MG63 (cell line): ENCODE results near the gene THOC5. TPM values are rescaled to one million over a fixed set of nuclear protein-coding genes. Genes with fewer than 3 reads are reported as not detected.
A peak's percentile ranks its signal among the peaks of the same experiment; 100 is the strongest.

Experiments used
- DNase-seq: peaks from one replicate; pipeline ENCODE4 v3.0.0-alpha.2; 2020
- H3K27me3 ChIP-seq: fragments of 250-450 bp; sonication (Bioruptor Pico); 2 replicates; pipeline ENCODE4 v1.5.1; 2020; ENCODE audit warnings: mild to moderate bottlenecking, moderate library complexity
- H3K36me3 ChIP-seq: fragments of 250-450 bp; sonication (Bioruptor Pico); 2 replicates; pipeline ENCODE4 v1.5.1; 2020; ENCODE audit warnings: mild to moderate bottlenecking, moderate library complexity
- H3K4me3 ChIP-seq: fragments of 250-450 bp; sonication (Bioruptor Pico); 2 replicates; pipeline ENCODE4 v1.5.1; 2020; ENCODE audit warnings: mild to moderate bottlenecking, moderate library complexity
- H3K9me3 ChIP-seq: fragments of 250-450 bp; sonication (Bioruptor Pico); 2 replicates; pipeline ENCODE4 v1.5.1; 2020; ENCODE audit warnings: mild to moderate bottlenecking, moderate library complexity
- total RNA-seq: library from RNA; depleted of rRNA; stranded (reverse); fragments of >200 nt; shearing (Covaris generic); gene quantifications from 2 replicates; pipeline ENCODE4 v1.2.3, GENCODE V29; 2014; ENCODE audit warnings: low replicate concordance

The THOC5 gene
- total RNA-seq, 1 experiment from 2014 or later, result 73.2 TPM

- H3K4me3 ChIP-seq, result no peak overlapping the region
- DNase-seq, result no peak
- no peaks in the 10 kb centered on the region for H3K9me3 ChIP-seq
- peaks cover 8% of the 10 kb centered on the region for H3K27me3 ChIP-seq
- H3K36me3 ChIP-seq, result no peaks in the 10 kb centered on the region
Observed at GRCh38 chr22:29485448-29485847, 68.1 kb downstream of the THOC5 start.

DNA sequence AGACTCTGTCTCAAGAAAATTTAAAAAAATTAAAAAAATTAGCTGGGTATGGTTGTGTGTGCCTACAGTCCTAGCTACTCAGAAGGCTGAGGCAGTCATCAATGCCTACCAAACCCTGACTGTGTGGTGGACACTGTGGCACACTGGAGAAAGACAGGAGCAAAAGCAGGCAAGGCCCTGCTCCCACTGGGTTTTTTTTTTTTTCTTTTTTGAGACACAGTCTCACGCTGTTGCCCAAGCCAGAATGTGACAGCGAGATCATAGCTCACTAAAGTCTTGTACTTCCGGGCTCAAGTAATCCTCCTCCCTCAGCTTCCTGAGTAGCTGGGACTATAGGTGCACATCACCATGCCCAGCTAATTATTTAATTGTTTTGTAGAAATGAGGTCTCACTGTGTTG lies 68.9 kb downstream of the THOC5 start:
- Histone ChIP-seq H3K36me3 (no peaks in the 10 kb centered on the region), H3K9me3 (no peaks in the 10 kb centered on the region), H3K4me3 (no peak overlapping the region), H3K27me3 (peaks cover 15% of the 10 kb centered on the region)
- DNase-seq, result no peak

- Histone ChIP-seq H3K4me3 (no peak overlapping the region), H3K27me3 (peaks cover 28% of the 10 kb centered on the region), H3K36me3 (no peaks in the 10 kb centered on the region), H3K9me3 (no peaks in the 10 kb centered on the region)
- DNase-seq, result no peak
Observed at GRCh38 chr22:29483254-29483653, 70.3 kb downstream of the THOC5 start.

GRCh38 chr22:29482726-29483125 lies 70.8 kb downstream of the THOC5 start:
- peaks cover 32% of the 10 kb centered on the region for H3K27me3 ChIP-seq
- no peaks in the 10 kb centered on the region for H3K36me3 ChIP-seq
- no peaks in the 10 kb centered on the region for H3K9me3 ChIP-seq
- H3K4me3 ChIP-seq, result no peak overlapping the region
- no peak for DNase-seq

- Histone ChIP-seq H3K36me3 (no peaks in the 10 kb centered on the region), H3K9me3 (no peaks in the 10 kb centered on the region), H3K27me3 (peaks cover 32% of the 10 kb centered on the region), H3K4me3 (no peak overlapping the region)
- no peak for DNase-seq
Observed at GRCh38 chr22:29482253-29482652, 71.3 kb downstream of the THOC5 start.

DNA sequence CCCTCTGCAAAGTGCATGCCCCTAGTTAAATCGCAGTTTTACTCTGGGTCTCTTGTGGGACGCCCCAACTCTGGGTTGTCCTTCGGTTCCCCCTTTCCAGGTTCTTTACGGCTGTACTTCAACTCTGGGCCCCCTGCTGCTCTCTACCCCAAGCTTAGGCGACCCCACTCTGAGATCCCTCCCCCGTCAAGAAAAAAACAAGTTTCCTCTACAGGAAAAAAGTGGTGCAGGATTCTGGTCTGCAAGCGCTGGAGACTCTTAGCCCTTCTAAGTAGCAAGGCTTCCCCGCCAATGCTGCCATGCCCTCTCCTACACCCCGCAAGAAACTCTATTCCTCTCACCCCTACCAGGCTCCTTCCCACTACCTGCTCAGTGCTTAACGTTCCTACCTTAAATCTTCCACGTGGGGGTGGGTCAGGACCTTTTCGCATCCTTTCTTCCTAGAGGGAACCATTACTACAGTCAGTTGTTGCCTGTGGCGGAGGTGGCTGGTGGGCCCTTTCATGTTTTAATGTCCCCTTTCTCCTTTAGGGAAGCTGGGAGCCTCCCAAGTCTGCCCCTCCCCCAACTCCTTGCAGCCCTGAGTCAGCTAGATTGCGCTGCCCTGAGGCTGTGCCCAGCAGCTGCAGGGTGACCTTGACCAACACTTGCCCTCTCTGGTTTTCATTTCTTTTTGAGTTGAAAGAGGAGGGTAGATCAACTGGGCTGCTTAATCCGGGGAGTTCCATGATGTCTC lies 72.1 kb downstream of the THOC5 start:
- DNase-seq, result no peak
- no peaks in the 10 kb centered on the region for H3K9me3 ChIP-seq
- H3K36me3 ChIP-seq, result no peaks in the 10 kb centered on the region
- H3K4me3 ChIP-seq, result no peak overlapping the region
- H3K27me3 ChIP-seq, result peaks cover 32% of the 10 kb centered on the region

- Histone ChIP-seq H3K27me3 (peaks cover 36% of the 10 kb centered on the region), H3K4me3 (no peak overlapping the region)
- DNase-seq, result no peak
Observed at GRCh38 chr22:29480512-29481264, 72.9 kb downstream of the THOC5 start.

DNA sequence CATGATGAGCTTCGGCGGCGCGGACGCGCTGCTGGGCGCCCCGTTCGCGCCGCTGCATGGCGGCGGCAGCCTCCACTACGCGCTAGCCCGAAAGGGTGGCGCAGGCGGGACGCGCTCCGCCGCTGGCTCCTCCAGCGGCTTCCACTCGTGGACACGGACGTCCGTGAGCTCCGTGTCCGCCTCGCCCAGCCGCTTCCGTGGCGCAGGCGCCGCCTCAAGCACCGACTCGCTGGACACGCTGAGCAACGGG lies 73.4 kb downstream of the THOC5 start:
- Histone ChIP-seq H3K36me3 (no peaks in the 10 kb centered on the region), H3K9me3 (no peaks in the 10 kb centered on the region), H3K27me3 (peaks cover 36% of the 10 kb centered on the region), H3K4me3 (no peak overlapping the region)
- no peak for DNase-seq

More at GRCh38 chr22:29480512-29481264, 72.9 kb downstream of the THOC5 start:
- H3K36me3 ChIP-seq, result no peaks in the 10 kb centered on the region
- no peaks in the 10 kb centered on the region for H3K9me3 ChIP-seq

- no peak for DNase-seq
- Histone ChIP-seq H3K27me3 (peaks cover 36% of the 10 kb centered on the region), H3K9me3 (no peaks in the 10 kb centered on the region), H3K4me3 (no peak within 1 kb of the TSS), H3K36me3 (no peaks in the 10 kb centered on the region)
Observed at GRCh38 chr22:29479417-29480261, 73.9 kb downstream of the THOC5 start, which contains the start of gene NEFH. Gene NEFH, plus strand, starts transcription at chr22:29480218. Its CDS starts 45 bp downstream, at chr22:29480263.

DNA sequence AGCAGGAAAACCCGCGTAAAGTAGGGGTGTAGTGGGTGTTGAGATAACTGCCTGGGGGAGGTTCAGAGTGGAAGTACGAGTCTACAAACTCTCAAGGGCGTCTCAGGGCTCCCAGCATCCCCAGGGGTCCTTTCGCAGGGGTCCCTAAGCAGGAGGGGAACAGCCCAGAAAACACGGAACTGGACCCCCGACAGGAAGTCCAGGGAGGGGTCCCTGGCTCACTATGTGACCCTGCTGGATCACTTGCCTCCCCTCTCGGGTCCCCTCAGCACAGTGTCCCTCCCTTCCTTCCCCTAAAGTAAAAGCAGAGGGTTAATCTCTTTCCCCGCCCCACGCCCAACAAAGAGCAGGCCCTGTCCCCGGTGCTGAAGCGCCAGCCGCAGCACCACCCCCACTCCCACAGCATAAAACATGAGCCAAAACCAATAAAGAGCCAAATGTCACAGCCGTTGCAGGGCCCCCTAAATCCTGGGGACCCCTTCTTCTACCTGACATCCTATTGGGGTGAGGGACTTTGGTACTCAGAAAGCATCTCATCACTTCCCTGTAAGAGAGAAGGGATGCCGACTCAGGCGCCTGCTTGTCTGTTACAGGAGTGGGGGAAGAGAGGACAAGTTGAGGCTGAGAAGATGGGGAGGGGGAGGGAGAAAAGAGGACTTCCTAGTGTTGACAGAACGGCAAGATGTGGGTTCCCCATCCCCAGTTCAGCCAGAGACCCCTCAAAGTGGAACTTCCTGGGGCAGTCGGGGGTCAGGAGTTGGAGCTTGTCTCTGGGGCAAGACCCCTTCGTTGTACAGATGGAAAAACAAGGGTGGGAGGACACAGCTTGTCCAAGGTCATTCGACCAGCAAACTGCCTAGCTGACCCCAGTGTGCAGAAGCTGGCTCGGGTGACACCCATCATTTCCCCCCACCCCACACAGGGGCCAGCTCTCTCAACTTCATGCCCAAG lies 75.0 kb downstream of the THOC5 start:
- Histone ChIP-seq H3K4me3 (no peak overlapping the region), H3K9me3 (no peaks in the 10 kb centered on the region), H3K27me3 (peaks cover 38% of the 10 kb centered on the region), H3K36me3 (no peaks in the 10 kb centered on the region)
- no peak for DNase-seq

DNA sequence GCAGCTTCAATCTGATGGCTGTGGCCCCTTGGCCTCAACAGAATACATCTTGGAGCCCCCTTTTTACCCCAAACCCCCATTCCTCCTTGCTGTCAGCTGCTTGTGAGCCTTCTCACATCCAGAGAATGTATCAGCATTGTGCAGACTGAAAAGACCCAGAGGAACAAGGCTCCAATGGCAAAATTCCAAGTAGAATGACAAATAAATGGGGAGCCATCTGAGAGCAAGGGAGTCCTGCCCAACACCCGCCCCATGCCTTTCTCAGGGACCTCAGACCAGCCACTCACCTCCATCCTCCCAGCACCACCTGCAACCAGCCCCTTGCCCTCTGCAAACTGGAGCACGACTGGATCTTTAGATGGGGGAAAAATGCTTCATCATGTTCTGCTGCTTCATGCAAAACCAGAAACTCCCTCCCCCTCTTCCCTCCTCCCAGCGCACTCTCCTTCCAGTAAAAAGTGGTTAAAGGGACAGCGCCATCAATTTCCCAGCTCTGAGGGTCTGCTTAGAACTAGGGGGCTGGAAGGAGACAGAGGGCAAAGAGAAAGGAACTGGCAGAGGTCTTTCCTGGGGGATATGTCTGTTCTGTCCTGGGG lies 75.7 kb downstream of the THOC5 start:
- no peak for DNase-seq
- Histone ChIP-seq H3K36me3 (no peaks in the 10 kb centered on the region), H3K9me3 (no peaks in the 10 kb centered on the region), H3K27me3 (peaks cover 38% of the 10 kb centered on the region), H3K4me3 (no peak overlapping the region)

GRCh38 chr22:29476116-29476515 lies 77.4 kb downstream of the THOC5 start:
- Histone ChIP-seq H3K9me3 (no peaks in the 10 kb centered on the region), H3K36me3 (no peaks in the 10 kb centered on the region), H3K4me3 (no peak overlapping the region), H3K27me3 (peaks cover 35% of the 10 kb centered on the region)
- no peak for DNase-seq

DNA sequence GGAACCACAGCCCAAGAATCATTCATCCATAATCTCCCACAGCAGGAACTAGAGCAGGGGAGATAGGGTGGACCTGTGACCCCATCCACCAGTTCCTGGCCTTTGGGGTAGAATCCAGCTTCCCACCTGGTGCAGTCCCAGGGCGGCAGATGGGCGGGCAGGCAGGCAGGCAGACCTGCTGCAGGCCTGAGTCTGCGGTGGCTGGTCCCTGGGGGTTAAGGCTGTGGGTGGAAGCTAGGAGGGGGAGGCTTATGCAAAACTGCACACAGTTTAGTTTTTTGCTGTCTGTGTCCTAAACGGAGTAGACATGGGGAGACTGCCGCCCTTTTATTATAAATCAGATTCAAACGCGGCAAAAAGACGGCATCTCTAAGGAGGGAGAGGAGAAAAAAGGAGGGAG lies 78.0 kb downstream of the THOC5 start:
- DNase-seq, result no peak
- Histone ChIP-seq H3K9me3 (no peaks in the 10 kb centered on the region), H3K27me3 (peaks cover 31% of the 10 kb centered on the region), H3K4me3 (no peak overlapping the region), H3K36me3 (no peaks in the 10 kb centered on the region)

DNA sequence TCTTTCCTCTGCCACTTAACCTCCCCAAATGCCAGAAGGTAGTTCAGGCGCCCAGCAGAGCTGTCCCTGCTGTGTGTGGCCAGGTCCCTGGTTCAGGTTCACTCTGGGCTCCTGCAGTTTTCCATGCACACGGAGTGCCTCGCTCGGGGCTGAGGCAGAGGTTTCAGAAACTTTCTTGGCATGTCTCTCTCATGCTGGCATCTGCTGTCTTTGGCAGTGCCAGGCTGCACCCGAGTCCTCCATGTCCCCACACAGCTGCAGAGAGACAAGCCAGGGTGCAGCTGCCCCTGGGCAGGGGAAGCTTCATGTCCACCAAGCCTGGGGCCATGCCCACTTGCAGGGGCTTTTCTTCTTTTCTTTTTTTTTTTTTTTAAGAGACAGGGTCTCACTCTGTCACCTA lies 80.6 kb downstream of the THOC5 start:
- DNase-seq, result no peak
- no peaks in the 10 kb centered on the region for H3K36me3 ChIP-seq
- H3K27me3 ChIP-seq, result peaks cover 20% of the 10 kb centered on the region
- no peaks in the 10 kb centered on the region for H3K9me3 ChIP-seq
- H3K4me3 ChIP-seq, result no peak overlapping the region

DNA sequence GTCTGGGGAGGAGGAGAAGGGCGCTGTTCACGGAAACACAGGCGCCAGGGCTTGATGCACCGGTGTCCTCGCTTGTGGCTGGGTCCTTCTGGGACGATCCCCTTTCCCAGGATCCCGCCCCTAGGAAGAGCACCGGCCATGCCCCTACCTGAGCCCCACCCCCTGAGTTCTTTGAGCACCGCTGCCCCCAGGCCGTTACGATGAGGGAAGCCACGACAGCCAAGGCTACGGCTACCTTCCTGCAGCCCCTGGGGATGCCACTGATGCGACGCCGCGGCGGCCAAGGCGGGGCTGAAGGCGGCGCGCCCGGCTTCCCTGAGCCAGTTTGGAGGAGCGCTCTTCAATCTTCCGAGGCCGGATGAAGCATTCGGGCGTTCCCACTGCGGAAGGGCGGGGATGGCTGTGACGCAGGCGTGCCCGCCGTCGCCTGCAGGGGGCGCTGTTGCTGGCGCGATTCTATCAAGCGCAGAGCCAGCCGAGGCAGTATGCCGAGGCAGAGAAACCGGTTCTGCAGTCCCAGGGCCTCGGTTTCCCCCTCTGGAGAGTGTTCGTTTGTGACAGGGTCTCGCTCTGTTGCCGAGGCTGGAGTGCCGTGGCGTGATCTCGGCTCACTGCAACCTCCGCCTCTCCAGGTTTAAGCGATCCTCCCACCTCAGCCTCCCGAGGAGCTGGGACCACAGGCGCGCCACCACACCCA lies 83.2 kb downstream of the THOC5 start:
- H3K36me3 ChIP-seq, result no peaks in the 10 kb centered on the region
- DNase-seq, result peak; percentile 62
- no peaks in the 10 kb centered on the region for H3K9me3 ChIP-seq
- peaks cover 15% of the 10 kb centered on the region for H3K27me3 ChIP-seq
- peak overlapping the region; percentile 40 for H3K4me3 ChIP-seq
